Esophagus squamous epithelium (tissue), 4 donors: ENCODE results near the gene KIF26B.

Experiments used
- POLR2A ChIP-seq, 4 donors: fragments of 450-650 bp; IDR thresholded peaks; one replicate each; pipeline ENCODE4 v1.6.1; 2017; ENCODE audit warnings: antibody characterized with exemption in 4 of 4, mild to moderate bottlenecking in 4 of 4, moderate library complexity in 3 of 4
- TF ChIP-seq, protein P1 (sequence below), 6 experiments: fragments of 450-650 bp in 4 of 6; fragments of 200-600 bp in 2 of 6; sonication (generic) in 2 of 6; IDR thresholded peaks; one replicate each; pipeline ENCODE4 v1.5.1; 2016 to 2019; ENCODE audit warnings: antibody characterized with exemption in 6 of 6, mild to moderate bottlenecking in 4 of 6, moderate library complexity in 4 of 6

DNA sequence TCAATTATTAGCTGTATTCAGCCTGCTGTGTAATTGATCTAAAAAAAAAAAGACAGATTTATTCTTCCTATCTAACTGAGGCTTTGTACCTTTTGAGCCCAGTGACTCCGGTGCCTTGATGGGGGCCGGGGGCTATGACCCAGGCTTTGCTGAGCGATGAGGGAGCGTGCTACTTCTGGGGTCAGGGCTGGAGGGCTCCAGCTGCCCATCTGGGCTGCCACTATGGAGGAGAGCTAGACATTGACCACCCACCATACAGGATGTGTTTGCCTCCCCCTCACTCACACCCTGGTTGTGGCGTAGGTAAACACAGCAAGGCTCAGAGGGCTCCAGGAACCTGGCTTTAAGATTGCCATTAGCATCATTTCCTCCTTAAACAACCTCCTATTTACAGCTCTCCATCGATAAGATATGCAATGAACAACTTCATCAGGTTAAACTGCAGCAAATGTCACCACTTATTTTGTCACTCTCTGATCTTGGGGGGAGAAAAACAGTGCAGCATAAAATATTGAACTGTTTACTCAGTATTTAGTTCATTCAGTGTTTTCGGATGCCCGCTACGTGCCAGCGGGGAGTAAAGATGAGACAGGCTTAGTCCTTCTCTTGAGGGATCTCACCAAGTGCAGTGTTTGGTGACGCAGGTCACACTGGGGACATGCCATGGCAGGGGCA is 231.6 kb downstream of the KIF26B start:
- TF ChIP-seq, protein P1, sequence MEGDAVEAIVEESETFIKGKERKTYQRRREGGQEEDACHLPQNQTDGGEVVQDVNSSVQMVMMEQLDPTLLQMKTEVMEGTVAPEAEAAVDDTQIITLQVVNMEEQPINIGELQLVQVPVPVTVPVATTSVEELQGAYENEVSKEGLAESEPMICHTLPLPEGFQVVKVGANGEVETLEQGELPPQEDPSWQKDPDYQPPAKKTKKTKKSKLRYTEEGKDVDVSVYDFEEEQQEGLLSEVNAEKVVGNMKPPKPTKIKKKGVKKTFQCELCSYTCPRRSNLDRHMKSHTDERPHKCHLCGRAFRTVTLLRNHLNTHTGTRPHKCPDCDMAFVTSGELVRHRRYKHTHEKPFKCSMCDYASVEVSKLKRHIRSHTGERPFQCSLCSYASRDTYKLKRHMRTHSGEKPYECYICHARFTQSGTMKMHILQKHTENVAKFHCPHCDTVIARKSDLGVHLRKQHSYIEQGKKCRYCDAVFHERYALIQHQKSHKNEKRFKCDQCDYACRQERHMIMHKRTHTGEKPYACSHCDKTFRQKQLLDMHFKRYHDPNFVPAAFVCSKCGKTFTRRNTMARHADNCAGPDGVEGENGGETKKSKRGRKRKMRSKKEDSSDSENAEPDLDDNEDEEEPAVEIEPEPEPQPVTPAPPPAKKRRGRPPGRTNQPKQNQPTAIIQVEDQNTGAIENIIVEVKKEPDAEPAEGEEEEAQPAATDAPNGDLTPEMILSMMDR (IDR thresholded peaks at IDR 0.05), result no peak
- no peak for TF ChIP-seq POLR2A (IDR thresholded peaks at IDR 0.05)
